HG02885 (cell line): ENCODE data around the gene HTRA2.

ENCODE experiments used
- ATAC-seq: cut with Tn5 transposase; IDR thresholded peaks from one replicate; pipeline ENCODE4 v1.9.1; 2021; ENCODE audit warnings: mild to moderate bottlenecking; ENCODE audit not compliant: unreplicated experiment, poor library complexity

HTRA2 gene

GRCh38 chr2:74536166-74536950, 6.6 kb downstream of the HTRA2 start:
- no peak for ATAC-seq

GRCh38 chr2:74537140-74537539, 7.4 kb downstream of the HTRA2 start:
- ATAC-seq: no peak

- ATAC-seq: peak; percentile 52
Measured at GRCh38 chr2:74538881-74539339, 9.2 kb downstream of the HTRA2 start.

GRCh38 chr2:74540291-74540690, 10.6 kb downstream of the HTRA2 start:
- ATAC-seq: no peak

- no peak for ATAC-seq
Measured at GRCh38 chr2:74542978-74543377, 13.2 kb downstream of the HTRA2 start.

- ATAC-seq: no peak
Measured at GRCh38 chr2:74544634-74545033, 14.9 kb downstream of the HTRA2 start.

- no peak for ATAC-seq
Measured at GRCh38 chr2:74546004-74546403, 16.3 kb downstream of the HTRA2 start.

GRCh38 chr2:74548285-74548899, 18.7 kb downstream of the HTRA2 start:
- ATAC-seq: no peak

- no peak for ATAC-seq
Measured at GRCh38 chr2:74548900-74549826, 19.4 kb downstream of the HTRA2 start.

GRCh38 chr2:74550231-74550630, 20.5 kb downstream of the HTRA2 start:
- no peak for ATAC-seq

GRCh38 chr2:74551530-74551929, 21.8 kb downstream of the HTRA2 start:
- ATAC-seq: no peak

- no peak for ATAC-seq
Measured at GRCh38 chr2:74551942-74552913, 22.5 kb downstream of the HTRA2 start.

GRCh38 chr2:74552914-74553811, 23.4 kb downstream of the HTRA2 start:
- ATAC-seq: no peak

- ATAC-seq: peak; percentile 58
Measured at GRCh38 chr2:74553892-74554819, 24.4 kb downstream of the HTRA2 start, which contains the start of the genes DOK1 and LOXL3. Gene DOK1, plus strand, starts transcription at chr2:74554720. Its CDS starts 35 bp downstream, at chr2:74554755. Gene LOXL3, minus strand, starts transcription at chr2:74553942. Its CDS starts 1,308 bp downstream, at chr2:74552634.

GRCh38 chr2:74554820-74555531, 25.2 kb downstream of the HTRA2 start:
- ATAC-seq: peak; percentile 39

- ATAC-seq: no peak
Measured at GRCh38 chr2:74555610-74556103, 25.9 kb downstream of the HTRA2 start.

- no peak for ATAC-seq
Measured at GRCh38 chr2:74556159-74556558, 26.4 kb downstream of the HTRA2 start.
